HEK293 (cell line): Measurements from ENCODE around the gene SBSN.

ENCODE experiments used
- GFI1B ChIP-seq: fragments of 450-650 bp; formaldehyde crosslinking; IDR thresholded peaks from 2 replicates; pipeline ENCODE4 v1.5.1; 2016; ENCODE audit warnings: missing biosample characterization, missing genetic modification characterization
- HOXA7 ChIP-seq: sonication (generic); formaldehyde crosslinking; IDR thresholded peaks from 2 replicates; pipeline ENCODE4 v1.8.1; 2022; ENCODE audit warnings: missing genetic modification reagents, borderline replicate concordance
- IKZF3 ChIP-seq: fragments of 450-650 bp; IDR thresholded peaks from 2 replicates; pipeline ENCODE4 v1.5.0; 2018; ENCODE audit warnings: missing biosample characterization, mild to moderate bottlenecking, missing genetic modification characterization, moderate library complexity
- KLF17 ChIP-seq: fragments of 450-650 bp; formaldehyde crosslinking; IDR thresholded peaks from 2 replicates; pipeline ENCODE4 v1.5.1; 2016; ENCODE audit warnings: missing biosample characterization, missing genetic modification characterization
- PRDM2 ChIP-seq: fragments of 450-650 bp; formaldehyde crosslinking; IDR thresholded peaks from 2 replicates; pipeline ENCODE4 v1.5.1; 2016; ENCODE audit warnings: missing biosample characterization, missing genetic modification characterization, borderline replicate concordance
- ZBTB17 ChIP-seq: fragments of 450-650 bp; formaldehyde crosslinking; IDR thresholded peaks from 2 replicates; pipeline ENCODE4 v1.5.1; 2016; ENCODE audit warnings: missing biosample characterization, missing genetic modification characterization
- ZBTB6 ChIP-seq: fragments of 450-650 bp; formaldehyde crosslinking; IDR thresholded peaks from 2 replicates; pipeline ENCODE4 v1.5.1; 2017; ENCODE audit warnings: missing biosample characterization, missing genetic modification characterization
- ZBTB7A ChIP-seq: fragments of 450-650 bp; formaldehyde crosslinking; IDR thresholded peaks from 2 replicates; pipeline ENCODE4 v1.5.1; 2016; ENCODE audit warnings: low read depth, missing biosample characterization, missing genetic modification characterization
- ZFHX2 ChIP-seq: fragments of 450-650 bp; formaldehyde crosslinking; conservative IDR thresholded peaks from 2 replicates; pipeline ENCODE4 v1.5.1; 2016; ENCODE audit warnings: missing biosample characterization, missing genetic modification characterization
- ZFP69B ChIP-seq: fragments of 450-650 bp; formaldehyde crosslinking; IDR thresholded peaks from 2 replicates; pipeline ENCODE4 v1.5.1; 2016; ENCODE audit warnings: missing biosample characterization, missing genetic modification characterization
- ZNF155 ChIP-seq: fragments of 450-650 bp; formaldehyde crosslinking; IDR thresholded peaks from 2 replicates; pipeline ENCODE4 v1.5.1; 2016; ENCODE audit warnings: missing biosample characterization, missing genetic modification characterization
- ZNF157 ChIP-seq: fragments of 450-650 bp; formaldehyde crosslinking; IDR thresholded peaks from 2 replicates; pipeline ENCODE4 v1.5.1; 2016; ENCODE audit warnings: missing biosample characterization, missing genetic modification characterization
- ZNF175 ChIP-seq: fragments of 450-650 bp; formaldehyde crosslinking; IDR thresholded peaks from 2 replicates; pipeline ENCODE4 v1.5.1; 2016; ENCODE audit warnings: missing biosample characterization, missing genetic modification characterization
- ZNF2 ChIP-seq: fragments of 450-650 bp; formaldehyde crosslinking; IDR thresholded peaks from 2 replicates; pipeline ENCODE4 v1.5.1; 2016; ENCODE audit warnings: missing biosample characterization, missing genetic modification characterization
- ZNF292 ChIP-seq: fragments of 450-650 bp; formaldehyde crosslinking; IDR thresholded peaks from 2 replicates; pipeline ENCODE4 v1.5.1; 2016; ENCODE audit warnings: low read depth, missing biosample characterization, missing genetic modification characterization, borderline replicate concordance
- ZNF302 ChIP-seq: fragments of 450-650 bp; formaldehyde crosslinking; IDR thresholded peaks from 2 replicates; pipeline ENCODE4 v1.5.1; 2016; ENCODE audit warnings: missing biosample characterization, missing genetic modification characterization, low read depth
- ZNF416 ChIP-seq: fragments of 450-650 bp; formaldehyde crosslinking; IDR thresholded peaks from 2 replicates; pipeline ENCODE4 v1.5.1; 2016; ENCODE audit warnings: missing biosample characterization, missing genetic modification characterization
- ZNF514 ChIP-seq: fragments of 450-650 bp; formaldehyde crosslinking; IDR thresholded peaks from 2 replicates; pipeline ENCODE4 v1.5.1; 2016; ENCODE audit warnings: missing biosample characterization, missing genetic modification characterization
- ZNF621 ChIP-seq: fragments of 450-650 bp; formaldehyde crosslinking; IDR thresholded peaks from 2 replicates; pipeline ENCODE4 v1.5.1; 2017; ENCODE audit warnings: missing biosample characterization, missing genetic modification characterization
- ZNF677 ChIP-seq: fragments of 450-650 bp; IDR thresholded peaks from 2 replicates; pipeline ENCODE4 v1.5.0; 2018; ENCODE audit warnings: missing biosample characterization, mild to moderate bottlenecking, missing genetic modification characterization, moderate library complexity
- TF ChIP-seq, protein P1 (sequence below): fragments of 450-650 bp; formaldehyde crosslinking; IDR thresholded peaks from 2 replicates; pipeline ENCODE4 v1.5.1; 2016; ENCODE audit warnings: missing biosample characterization, missing genetic modification characterization, low read depth
- TF ChIP-seq, protein P2 (sequence below): fragments of 450-650 bp; formaldehyde crosslinking; IDR thresholded peaks from 2 replicates; pipeline ENCODE4 v1.5.1; 2016; ENCODE audit warnings: missing biosample characterization, missing genetic modification characterization
- TF ChIP-seq, protein P3 (sequence below): fragments of 450-650 bp; formaldehyde crosslinking; IDR thresholded peaks from 2 replicates; pipeline ENCODE4 v1.5.1; 2016; ENCODE audit warnings: missing biosample characterization, missing genetic modification characterization

SBSN gene

DNA sequence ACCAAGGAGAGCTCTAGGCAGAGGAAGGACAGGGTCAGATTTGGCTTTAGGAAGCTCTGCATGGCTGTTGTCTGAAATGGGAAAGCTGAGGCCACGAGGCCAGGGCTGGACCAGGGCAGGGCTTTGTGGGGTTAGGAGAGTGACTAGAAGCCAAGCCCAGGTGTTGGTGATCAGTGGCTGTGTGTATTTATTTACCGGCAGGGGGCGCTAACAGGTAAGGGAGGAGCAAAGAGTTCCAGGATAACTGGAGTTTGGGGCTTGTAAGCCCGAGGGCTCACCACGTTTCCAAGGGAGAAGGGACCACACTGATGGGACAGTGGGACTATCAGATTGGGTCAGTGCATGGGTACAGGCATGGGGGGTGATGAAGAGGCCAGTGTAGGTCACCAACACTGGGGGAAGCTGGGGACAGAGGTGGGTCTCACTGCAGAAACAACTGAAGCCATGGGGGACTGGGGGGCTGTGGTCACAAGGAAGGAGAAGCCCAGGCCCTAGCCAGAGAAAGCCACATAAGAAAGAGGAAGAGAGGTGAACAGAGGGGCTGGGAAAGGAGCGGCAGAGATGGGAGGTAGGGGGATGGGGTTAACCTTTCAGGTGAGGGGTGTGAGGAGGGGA lies 21.2 kb upstream of the SBSN start (continued):
- no peak for TF ChIP-seq PRDM2 (tag by site-specific recombination)
- TF ChIP-seq ZNF157: no peak
- TF ChIP-seq HOXA7 (CRISPR knock-in tag): no peak
- no peak for TF ChIP-seq ZNF621 (tag by site-specific recombination)
- TF ChIP-seq ZNF302 (tag by site-specific recombination): no peak
- TF ChIP-seq ZFP69B: no peak
- TF ChIP-seq ZNF514 (tag by site-specific recombination): no peak
- TF ChIP-seq, protein P1, sequence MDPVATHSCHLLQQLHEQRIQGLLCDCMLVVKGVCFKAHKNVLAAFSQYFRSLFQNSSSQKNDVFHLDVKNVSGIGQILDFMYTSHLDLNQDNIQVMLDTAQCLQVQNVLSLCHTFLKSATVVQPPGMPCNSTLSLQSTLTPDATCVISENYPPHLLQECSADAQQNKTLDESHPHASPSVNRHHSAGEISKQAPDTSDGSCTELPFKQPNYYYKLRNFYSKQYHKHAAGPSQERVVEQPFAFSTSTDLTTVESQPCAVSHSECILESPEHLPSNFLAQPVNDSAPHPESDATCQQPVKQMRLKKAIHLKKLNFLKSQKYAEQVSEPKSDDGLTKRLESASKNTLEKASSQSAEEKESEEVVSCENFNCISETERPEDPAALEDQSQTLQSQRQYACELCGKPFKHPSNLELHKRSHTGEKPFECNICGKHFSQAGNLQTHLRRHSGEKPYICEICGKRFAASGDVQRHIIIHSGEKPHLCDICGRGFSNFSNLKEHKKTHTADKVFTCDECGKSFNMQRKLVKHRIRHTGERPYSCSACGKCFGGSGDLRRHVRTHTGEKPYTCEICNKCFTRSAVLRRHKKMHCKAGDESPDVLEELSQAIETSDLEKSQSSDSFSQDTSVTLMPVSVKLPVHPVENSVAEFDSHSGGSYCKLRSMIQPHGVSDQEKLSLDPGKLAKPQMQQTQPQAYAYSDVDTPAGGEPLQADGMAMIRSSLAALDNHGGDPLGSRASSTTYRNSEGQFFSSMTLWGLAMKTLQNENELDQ (tag by site-specific recombination): no peak
- no peak; the same call in 1 of the 2 replicates for TF ChIP-seq ZBTB7A (tag by site-specific recombination)
- no peak for TF ChIP-seq ZFHX2 (tag by site-specific recombination)
- peak; percentile 73; the same call in 1 of the 2 replicates for TF ChIP-seq ZNF175 (tag by site-specific recombination)
- TF ChIP-seq, protein P2, sequence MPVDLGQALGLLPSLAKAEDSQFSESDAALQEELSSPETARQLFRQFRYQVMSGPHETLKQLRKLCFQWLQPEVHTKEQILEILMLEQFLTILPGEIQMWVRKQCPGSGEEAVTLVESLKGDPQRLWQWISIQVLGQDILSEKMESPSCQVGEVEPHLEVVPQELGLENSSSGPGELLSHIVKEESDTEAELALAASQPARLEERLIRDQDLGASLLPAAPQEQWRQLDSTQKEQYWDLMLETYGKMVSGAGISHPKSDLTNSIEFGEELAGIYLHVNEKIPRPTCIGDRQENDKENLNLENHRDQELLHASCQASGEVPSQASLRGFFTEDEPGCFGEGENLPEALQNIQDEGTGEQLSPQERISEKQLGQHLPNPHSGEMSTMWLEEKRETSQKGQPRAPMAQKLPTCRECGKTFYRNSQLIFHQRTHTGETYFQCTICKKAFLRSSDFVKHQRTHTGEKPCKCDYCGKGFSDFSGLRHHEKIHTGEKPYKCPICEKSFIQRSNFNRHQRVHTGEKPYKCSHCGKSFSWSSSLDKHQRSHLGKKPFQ (tag by site-specific recombination): no peak
- TF ChIP-seq, protein P3, sequence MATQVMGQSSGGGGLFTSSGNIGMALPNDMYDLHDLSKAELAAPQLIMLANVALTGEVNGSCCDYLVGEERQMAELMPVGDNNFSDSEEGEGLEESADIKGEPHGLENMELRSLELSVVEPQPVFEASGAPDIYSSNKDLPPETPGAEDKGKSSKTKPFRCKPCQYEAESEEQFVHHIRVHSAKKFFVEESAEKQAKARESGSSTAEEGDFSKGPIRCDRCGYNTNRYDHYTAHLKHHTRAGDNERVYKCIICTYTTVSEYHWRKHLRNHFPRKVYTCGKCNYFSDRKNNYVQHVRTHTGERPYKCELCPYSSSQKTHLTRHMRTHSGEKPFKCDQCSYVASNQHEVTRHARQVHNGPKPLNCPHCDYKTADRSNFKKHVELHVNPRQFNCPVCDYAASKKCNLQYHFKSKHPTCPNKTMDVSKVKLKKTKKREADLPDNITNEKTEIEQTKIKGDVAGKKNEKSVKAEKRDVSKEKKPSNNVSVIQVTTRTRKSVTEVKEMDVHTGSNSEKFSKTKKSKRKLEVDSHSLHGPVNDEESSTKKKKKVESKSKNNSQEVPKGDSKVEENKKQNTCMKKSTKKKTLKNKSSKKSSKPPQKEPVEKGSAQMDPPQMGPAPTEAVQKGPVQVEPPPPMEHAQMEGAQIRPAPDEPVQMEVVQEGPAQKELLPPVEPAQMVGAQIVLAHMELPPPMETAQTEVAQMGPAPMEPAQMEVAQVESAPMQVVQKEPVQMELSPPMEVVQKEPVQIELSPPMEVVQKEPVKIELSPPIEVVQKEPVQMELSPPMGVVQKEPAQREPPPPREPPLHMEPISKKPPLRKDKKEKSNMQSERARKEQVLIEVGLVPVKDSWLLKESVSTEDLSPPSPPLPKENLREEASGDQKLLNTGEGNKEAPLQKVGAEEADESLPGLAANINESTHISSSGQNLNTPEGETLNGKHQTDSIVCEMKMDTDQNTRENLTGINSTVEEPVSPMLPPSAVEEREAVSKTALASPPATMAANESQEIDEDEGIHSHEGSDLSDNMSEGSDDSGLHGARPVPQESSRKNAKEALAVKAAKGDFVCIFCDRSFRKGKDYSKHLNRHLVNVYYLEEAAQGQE: no peak
- TF ChIP-seq ZNF416: no peak
- no peak for TF ChIP-seq ZNF677 (tag by site-specific recombination)
- TF ChIP-seq IKZF3: peak; percentile 58; the same call in 1 of the 2 replicates
- 0 out of 2 replicates have a peak, but pooled peaks have one; percentile 17 for TF ChIP-seq KLF17
- TF ChIP-seq ZNF292: no peak
- peak; percentile 83; the same call in 1 of the 2 replicates for TF ChIP-seq ZNF2
- peak; percentile 66; the same call in 1 of the 2 replicates for TF ChIP-seq ZBTB17
- TF ChIP-seq GFI1B: no peak
- no peak for TF ChIP-seq ZBTB6 (tag by site-specific recombination)
- no peak for TF ChIP-seq ZNF155 (tag by site-specific recombination)
